22Rv1 (cell line): ENCODE results near the gene TSPAN33.

Experiments
- H3K27ac ChIP-seq: fragments of 450-650 bp; 2 replicates; pipeline ENCODE4 v1.5.1; 2017
- CTCF ChIP-seq: fragments of 450-650 bp; IDR thresholded peaks from 2 replicates; pipeline ENCODE4 v1.5.1; 2017; ENCODE audit warnings: mild to moderate bottlenecking
- ZFX ChIP-seq: fragments of 450-650 bp; IDR thresholded peaks from 2 replicates; pipeline ENCODE4 v1.6.1; 2017; ENCODE audit warnings: antibody characterized with exemption, borderline replicate concordance

The TSPAN33 gene

GRCh38 chr7:129184981-129185670 lies 40.6 kb downstream of the TSPAN33 start:
- TF ChIP-seq ZFX (no peak), CTCF (no peak)
- no peak overlapping the region for H3K27ac ChIP-seq

GRCh38 chr7:129186749-129187260 lies 42.3 kb downstream of the TSPAN33 start:
- H3K27ac ChIP-seq = no peak overlapping the region
- no peak for TF ChIP-seq ZFX
- TF ChIP-seq CTCF = no peak

- TF ChIP-seq CTCF (no peak), ZFX (no peak)
- no peak overlapping the region for H3K27ac ChIP-seq
Observed at GRCh38 chr7:129187681-129188371, 43.3 kb downstream of the TSPAN33 start.

- H3K27ac ChIP-seq = no peak within 1 kb of the TSS
- no peak for TF ChIP-seq CTCF
Observed at GRCh38 chr7:129188372-129188891, 43.9 kb downstream of the TSPAN33 start, which contains the start of gene SMO. TSS of gene SMO (plus strand) at chr7:129188633. CDS start at chr7:129189152, 519 bp downstream.

- no peak overlapping the region for H3K27ac ChIP-seq
- TF ChIP-seq CTCF (no peak), ZFX (no peak)
Observed at GRCh38 chr7:129188892-129189660, 44.6 kb downstream of the TSPAN33 start.

GRCh38 chr7:129189661-129190310 lies 45.3 kb downstream of the TSPAN33 start:
- TF ChIP-seq ZFX (no peak), CTCF (no peak)
- H3K27ac ChIP-seq = no peak overlapping the region
